ENCODE data around the gene CACNG1.

DNA sequence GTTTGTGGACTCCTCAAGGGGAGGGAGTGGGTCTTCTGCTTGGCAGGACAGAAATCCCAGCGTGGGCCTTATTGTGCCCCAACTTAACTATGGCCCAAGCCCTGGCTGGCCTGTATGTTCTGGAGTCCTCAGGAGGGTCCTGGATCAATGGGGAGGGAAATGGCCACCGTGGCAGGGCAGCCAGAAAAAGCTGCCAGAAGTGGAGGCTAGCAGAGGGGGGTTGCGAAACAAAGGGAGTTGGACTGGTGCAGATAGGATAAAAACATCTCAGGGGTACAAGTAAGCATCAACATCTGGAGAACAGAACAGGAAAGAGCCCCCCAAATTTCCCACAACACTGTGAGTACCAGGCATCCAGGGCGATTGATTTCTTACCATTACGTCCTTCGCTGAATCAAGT, 3.7 kb upstream of the CACNG1 start:
- TF ChIP-seq, protein P1, sequence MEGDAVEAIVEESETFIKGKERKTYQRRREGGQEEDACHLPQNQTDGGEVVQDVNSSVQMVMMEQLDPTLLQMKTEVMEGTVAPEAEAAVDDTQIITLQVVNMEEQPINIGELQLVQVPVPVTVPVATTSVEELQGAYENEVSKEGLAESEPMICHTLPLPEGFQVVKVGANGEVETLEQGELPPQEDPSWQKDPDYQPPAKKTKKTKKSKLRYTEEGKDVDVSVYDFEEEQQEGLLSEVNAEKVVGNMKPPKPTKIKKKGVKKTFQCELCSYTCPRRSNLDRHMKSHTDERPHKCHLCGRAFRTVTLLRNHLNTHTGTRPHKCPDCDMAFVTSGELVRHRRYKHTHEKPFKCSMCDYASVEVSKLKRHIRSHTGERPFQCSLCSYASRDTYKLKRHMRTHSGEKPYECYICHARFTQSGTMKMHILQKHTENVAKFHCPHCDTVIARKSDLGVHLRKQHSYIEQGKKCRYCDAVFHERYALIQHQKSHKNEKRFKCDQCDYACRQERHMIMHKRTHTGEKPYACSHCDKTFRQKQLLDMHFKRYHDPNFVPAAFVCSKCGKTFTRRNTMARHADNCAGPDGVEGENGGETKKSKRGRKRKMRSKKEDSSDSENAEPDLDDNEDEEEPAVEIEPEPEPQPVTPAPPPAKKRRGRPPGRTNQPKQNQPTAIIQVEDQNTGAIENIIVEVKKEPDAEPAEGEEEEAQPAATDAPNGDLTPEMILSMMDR (IDR thresholded peaks at IDR 0.05; ENCODE audit: insufficient read depth, low read length), result no peak
- TF ChIP-seq, protein P2, sequence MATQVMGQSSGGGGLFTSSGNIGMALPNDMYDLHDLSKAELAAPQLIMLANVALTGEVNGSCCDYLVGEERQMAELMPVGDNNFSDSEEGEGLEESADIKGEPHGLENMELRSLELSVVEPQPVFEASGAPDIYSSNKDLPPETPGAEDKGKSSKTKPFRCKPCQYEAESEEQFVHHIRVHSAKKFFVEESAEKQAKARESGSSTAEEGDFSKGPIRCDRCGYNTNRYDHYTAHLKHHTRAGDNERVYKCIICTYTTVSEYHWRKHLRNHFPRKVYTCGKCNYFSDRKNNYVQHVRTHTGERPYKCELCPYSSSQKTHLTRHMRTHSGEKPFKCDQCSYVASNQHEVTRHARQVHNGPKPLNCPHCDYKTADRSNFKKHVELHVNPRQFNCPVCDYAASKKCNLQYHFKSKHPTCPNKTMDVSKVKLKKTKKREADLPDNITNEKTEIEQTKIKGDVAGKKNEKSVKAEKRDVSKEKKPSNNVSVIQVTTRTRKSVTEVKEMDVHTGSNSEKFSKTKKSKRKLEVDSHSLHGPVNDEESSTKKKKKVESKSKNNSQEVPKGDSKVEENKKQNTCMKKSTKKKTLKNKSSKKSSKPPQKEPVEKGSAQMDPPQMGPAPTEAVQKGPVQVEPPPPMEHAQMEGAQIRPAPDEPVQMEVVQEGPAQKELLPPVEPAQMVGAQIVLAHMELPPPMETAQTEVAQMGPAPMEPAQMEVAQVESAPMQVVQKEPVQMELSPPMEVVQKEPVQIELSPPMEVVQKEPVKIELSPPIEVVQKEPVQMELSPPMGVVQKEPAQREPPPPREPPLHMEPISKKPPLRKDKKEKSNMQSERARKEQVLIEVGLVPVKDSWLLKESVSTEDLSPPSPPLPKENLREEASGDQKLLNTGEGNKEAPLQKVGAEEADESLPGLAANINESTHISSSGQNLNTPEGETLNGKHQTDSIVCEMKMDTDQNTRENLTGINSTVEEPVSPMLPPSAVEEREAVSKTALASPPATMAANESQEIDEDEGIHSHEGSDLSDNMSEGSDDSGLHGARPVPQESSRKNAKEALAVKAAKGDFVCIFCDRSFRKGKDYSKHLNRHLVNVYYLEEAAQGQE (IDR thresholded peaks at IDR 0.05; ENCODE audit: insufficient replicate concordance, low read depth), result no peak
- TF ChIP-seq POLR2AphosphoS5 (IDR thresholded peaks at IDR 0.05; ENCODE audit: low read depth) (no peak), GABPA (IDR thresholded peaks at IDR 0.05; ENCODE audit: low read depth) (no peak), SPI1 (IDR thresholded peaks at IDR 0.05; ENCODE audit: borderline replicate concordance, low read depth) (no peak)
